HG03442 (cell line): ENCODE data around the gene CD79B.
"Not testable (repeated sequence)": the region's sequence is repeated elsewhere in the genome, so short reads cannot be mapped to it uniquely, and the experiment has no call there.

Experiments used
- ATAC-seq: cut with Tn5 transposase; IDR thresholded peaks from one replicate; pipeline ENCODE4 v1.9.1; 2021; ENCODE audit warnings: mild to moderate bottlenecking, moderate library complexity; ENCODE audit not compliant: unreplicated experiment

CD79B gene

GRCh38 chr17:63934183-63935112 lies 2.3 kb upstream of the CD79B start:
- no peak for ATAC-seq

- ATAC-seq: no peak
Observed at GRCh38 chr17:63933598-63933997, 1.5 kb upstream of the CD79B start.

GRCh38 chr17:63932721-63933120 lies 590 bp upstream of the CD79B start:
- peak; percentile 13 for ATAC-seq

GRCh38 chr17:63930951-63931575 lies 1.1 kb downstream of the CD79B start:
- no peak for ATAC-seq

- ATAC-seq: no peak
Observed at GRCh38 chr17:63929860-63930766, 2.0 kb downstream of the CD79B start.

- no peak for ATAC-seq
Observed at GRCh38 chr17:63928966-63929695, 3.0 kb downstream of the CD79B start.

- no peak for ATAC-seq
Observed at GRCh38 chr17:63928172-63928666, 3.9 kb downstream of the CD79B start.

- ATAC-seq: no peak
Observed at GRCh38 chr17:63927464-63928171, 4.5 kb downstream of the CD79B start.

GRCh38 chr17:63926164-63926563 lies 6.0 kb downstream of the CD79B start:
- no peak for ATAC-seq

GRCh38 chr17:63925615-63926014 lies 6.5 kb downstream of the CD79B start:
- no peak for ATAC-seq

- not testable (repeated sequence) for ATAC-seq
Observed at GRCh38 chr17:63922402-63922801, 9.7 kb downstream of the CD79B start.

GRCh38 chr17:63920779-63921178 lies 11.4 kb downstream of the CD79B start:
- ATAC-seq: not testable (repeated sequence)

- ATAC-seq: not testable (repeated sequence)
Observed at GRCh38 chr17:63920050-63920449, 12.1 kb downstream of the CD79B start.

- no peak for ATAC-seq
Observed at GRCh38 chr17:63919311-63919723, 12.8 kb downstream of the CD79B start.

- ATAC-seq: not testable (repeated sequence)
Observed at GRCh38 chr17:63918789-63919305, 13.3 kb downstream of the CD79B start, which contains the start of gene GH1. Gene GH1 (minus strand): TSS chr17:63918839. CDS start chr17:63918776, 63 bp downstream.

GRCh38 chr17:63918305-63918704 lies 13.8 kb downstream of the CD79B start:
- no peak for ATAC-seq

- ATAC-seq: no peak
Observed at GRCh38 chr17:63917646-63918045, 14.5 kb downstream of the CD79B start.

GRCh38 chr17:63917206-63917605 lies 14.9 kb downstream of the CD79B start:
- ATAC-seq: not testable (repeated sequence)

GRCh38 chr17:63916566-63917185 lies 15.5 kb downstream of the CD79B start:
- ATAC-seq: no peak
